ENCODE data around the gene CELA3B.

GRCh38 chr1:22021061-22021460 is 44.2 kb downstream of the CELA3B start:
- TF ChIP-seq CTCF (IDR thresholded peaks at IDR 0.05) (no peak), POLR2AphosphoS5 (IDR thresholded peaks at IDR 0.05) (no peak)

All from sigmoid colon (tissue), 4 donors.